ENCODE measurements around the gene NHLH2. TPM values are rescaled to one million over a fixed set of nuclear protein-coding genes. Genes with fewer than 3 reads are reported as not detected.
A peak's percentile ranks its signal among the peaks of the same experiment; 100 is the strongest.

NHLH2 gene
- total and polyA plus RNA-seq, 9 donors = 0.11 to 0.12 TPM; not detected in 7

GRCh38 chr1:115809076-115809475 lies 31.9 kb downstream of the NHLH2 start:
- Histone ChIP-seq H3K9me3 (replicated peaks; ENCODE audit: control insufficient read depth, low read depth, low read length) (no peaks in the 10 kb centered on the region), H3K4me3 (ENCODE audit: low read length) (no peak overlapping the region), H3K27ac (ENCODE audit: low read length) (no peak overlapping the region)

GRCh38 chr1:115807723-115808122 lies 33.2 kb downstream of the NHLH2 start:
- no peaks in the 10 kb centered on the region for H3K27me3 ChIP-seq (ENCODE audit: control insufficient read depth, insufficient read depth, low read length)
- H3K36me3 ChIP-seq (ENCODE audit: control insufficient read depth, insufficient read depth, low read length) = no peaks in the 10 kb centered on the region
- no peak overlapping the region for H3K4me3 ChIP-seq (ENCODE audit: low read length)
- no peaks in the 10 kb centered on the region for H3K9me3 ChIP-seq (replicated peaks; ENCODE audit: control insufficient read depth, low read depth, low read length)
- H3K27ac ChIP-seq (ENCODE audit: low read length) = no peak overlapping the region
- WGBS (ENCODE audit: insufficient coverage) = 0% methylated on average over 1 of the region's 2 CpGs
- DNase-seq = peak; percentile 68
- H3K4me1 ChIP-seq (ENCODE audit: control insufficient read depth, insufficient read depth, low read length) = no peaks in the 10 kb centered on the region

More at GRCh38 chr1:115809076-115809475, 31.9 kb downstream of the NHLH2 start:
- no peak for DNase-seq
- no peaks in the 10 kb centered on the region for H3K4me1 ChIP-seq (ENCODE audit: control insufficient read depth, insufficient read depth, low read length)
- H3K36me3 ChIP-seq (ENCODE audit: control insufficient read depth, insufficient read depth, low read length) = no peaks in the 10 kb centered on the region
- H3K27me3 ChIP-seq (ENCODE audit: control insufficient read depth, insufficient read depth, low read length) = no peaks in the 10 kb centered on the region

- H3K4me1 ChIP-seq (ENCODE audit: control insufficient read depth, insufficient read depth, low read length) = no peaks in the 10 kb centered on the region
- WGBS (ENCODE audit: insufficient coverage) = 71% methylated on average over 1 of the region's 1 CpG
- H3K36me3 ChIP-seq (ENCODE audit: control insufficient read depth, insufficient read depth, low read length) = no peaks in the 10 kb centered on the region
- DNase-seq = no peak
- H3K27me3 ChIP-seq (ENCODE audit: control insufficient read depth, insufficient read depth, low read length) = no peaks in the 10 kb centered on the region
- H3K9me3 ChIP-seq (replicated peaks; ENCODE audit: control insufficient read depth, low read depth, low read length) = no peaks in the 10 kb centered on the region
- no peak overlapping the region for H3K27ac ChIP-seq (ENCODE audit: low read length)
- H3K4me3 ChIP-seq (ENCODE audit: low read length) = no peak overlapping the region
Observed at GRCh38 chr1:115805597-115805996, 35.3 kb downstream of the NHLH2 start.

GRCh38 chr1:115802416-115802815 lies 38.5 kb downstream of the NHLH2 start:
- WGBS (ENCODE audit: insufficient coverage) = 0% methylated on average over 1 of the region's 2 CpGs
- no peak for DNase-seq
- Histone ChIP-seq H3K4me3 (ENCODE audit: low read length) (no peak overlapping the region), H3K36me3 (ENCODE audit: control insufficient read depth, insufficient read depth, low read length) (no peaks in the 10 kb centered on the region), H3K27me3 (ENCODE audit: control insufficient read depth, insufficient read depth, low read length) (no peaks in the 10 kb centered on the region), H3K9me3 (replicated peaks; ENCODE audit: control insufficient read depth, low read depth, low read length) (no peaks in the 10 kb centered on the region), H3K27ac (ENCODE audit: low read length) (no peak overlapping the region), H3K4me1 (ENCODE audit: control insufficient read depth, insufficient read depth, low read length) (no peaks in the 10 kb centered on the region)

- Histone ChIP-seq H3K4me3 (ENCODE audit: low read length) (no peak overlapping the region), H3K4me1 (ENCODE audit: control insufficient read depth, insufficient read depth, low read length) (peaks cover 4% of the 10 kb centered on the region), H3K27me3 (ENCODE audit: control insufficient read depth, insufficient read depth, low read length) (peaks cover 3% of the 10 kb centered on the region), H3K36me3 (ENCODE audit: control insufficient read depth, insufficient read depth, low read length) (no peaks in the 10 kb centered on the region), H3K27ac (ENCODE audit: low read length) (no peak overlapping the region), H3K9me3 (replicated peaks; ENCODE audit: control insufficient read depth, low read depth, low read length) (no peaks in the 10 kb centered on the region)
- DNase-seq = no peak
- 97% methylated on average over 3 of the region's 4 CpGs for WGBS (ENCODE audit: insufficient coverage)
Observed at GRCh38 chr1:115797486-115797885, 43.4 kb downstream of the NHLH2 start.

- H3K9me3 ChIP-seq (replicated peaks; ENCODE audit: control insufficient read depth, low read depth, low read length) = no peaks in the 10 kb centered on the region
- H3K4me1 ChIP-seq (ENCODE audit: control insufficient read depth, insufficient read depth, low read length) = peaks cover 4% of the 10 kb centered on the region
Observed at GRCh38 chr1:115796897-115797296, 44.0 kb downstream of the NHLH2 start.

GRCh38 chr1:115796036-115796435 lies 44.9 kb downstream of the NHLH2 start:
- no peak for DNase-seq
- Histone ChIP-seq H3K4me1 (ENCODE audit: control insufficient read depth, insufficient read depth, low read length) (peaks cover 4% of the 10 kb centered on the region), H3K4me3 (ENCODE audit: low read length) (no peak overlapping the region), H3K27me3 (ENCODE audit: control insufficient read depth, insufficient read depth, low read length) (peaks cover 5% of the 10 kb centered on the region), H3K27ac (ENCODE audit: low read length) (no peak overlapping the region), H3K36me3 (ENCODE audit: control insufficient read depth, insufficient read depth, low read length) (no peaks in the 10 kb centered on the region), H3K9me3 (replicated peaks; ENCODE audit: control insufficient read depth, low read depth, low read length) (no peaks in the 10 kb centered on the region)
- WGBS (ENCODE audit: insufficient coverage) = no CpG with 5 or more reads among the region's 6 CpGs

More at GRCh38 chr1:115796897-115797296, 44.0 kb downstream of the NHLH2 start:
- WGBS (ENCODE audit: insufficient coverage) = no CpG with 5 or more reads among the region's 5 CpGs
- Histone ChIP-seq H3K4me3 (ENCODE audit: low read length) (no peak overlapping the region), H3K36me3 (ENCODE audit: control insufficient read depth, insufficient read depth, low read length) (no peaks in the 10 kb centered on the region), H3K27ac (ENCODE audit: low read length) (no peak overlapping the region), H3K27me3 (ENCODE audit: control insufficient read depth, insufficient read depth, low read length) (peaks cover 3% of the 10 kb centered on the region)
- DNase-seq = no peak

- Histone ChIP-seq H3K36me3 (ENCODE audit: control insufficient read depth, insufficient read depth, low read length) (no peaks in the 10 kb centered on the region), H3K4me3 (ENCODE audit: low read length) (no peak overlapping the region), H3K4me1 (ENCODE audit: control insufficient read depth, insufficient read depth, low read length) (peaks cover 4% of the 10 kb centered on the region), H3K9me3 (replicated peaks; ENCODE audit: control insufficient read depth, low read depth, low read length) (no peaks in the 10 kb centered on the region), H3K27me3 (ENCODE audit: control insufficient read depth, insufficient read depth, low read length) (peaks cover 7% of the 10 kb centered on the region), H3K27ac (ENCODE audit: low read length) (no peak overlapping the region)
- WGBS (ENCODE audit: insufficient coverage) = 60% methylated on average over 2 of the region's 4 CpGs
- DNase-seq = no peak
Observed at GRCh38 chr1:115794976-115795639, 45.8 kb downstream of the NHLH2 start.

GRCh38 chr1:115793162-115793561 lies 47.8 kb downstream of the NHLH2 start:
- peaks cover 4% of the 10 kb centered on the region for H3K4me1 ChIP-seq (ENCODE audit: control insufficient read depth, insufficient read depth, low read length)
- no peak for DNase-seq
- H3K27me3 ChIP-seq (ENCODE audit: control insufficient read depth, insufficient read depth, low read length) = peaks cover 8% of the 10 kb centered on the region
- WGBS (ENCODE audit: insufficient coverage) = 7% methylated on average over 6 of the region's 9 CpGs
- H3K9me3 ChIP-seq (replicated peaks; ENCODE audit: control insufficient read depth, low read depth, low read length) = no peaks in the 10 kb centered on the region
- no peak overlapping the region for H3K27ac ChIP-seq (ENCODE audit: low read length)
- H3K4me3 ChIP-seq (ENCODE audit: low read length) = no peak overlapping the region
- H3K36me3 ChIP-seq (ENCODE audit: control insufficient read depth, insufficient read depth, low read length) = no peaks in the 10 kb centered on the region

- Histone ChIP-seq H3K27me3 (ENCODE audit: control insufficient read depth, insufficient read depth, low read length) (peaks cover 8% of the 10 kb centered on the region), H3K9me3 (replicated peaks; ENCODE audit: control insufficient read depth, low read depth, low read length) (no peaks in the 10 kb centered on the region), H3K4me1 (ENCODE audit: control insufficient read depth, insufficient read depth, low read length) (peaks cover 4% of the 10 kb centered on the region), H3K27ac (ENCODE audit: low read length) (no peak overlapping the region), H3K4me3 (ENCODE audit: low read length) (no peak overlapping the region), H3K36me3 (ENCODE audit: control insufficient read depth, insufficient read depth, low read length) (no peaks in the 10 kb centered on the region)
- no peak for DNase-seq
- no CpG with 5 or more reads among the region's 3 CpGs for WGBS (ENCODE audit: insufficient coverage)
Observed at GRCh38 chr1:115791816-115792215, 49.1 kb downstream of the NHLH2 start.

GRCh38 chr1:115790846-115791245 lies 50.1 kb downstream of the NHLH2 start:
- no peak for DNase-seq
- peaks cover 8% of the 10 kb centered on the region for H3K27me3 ChIP-seq (ENCODE audit: control insufficient read depth, insufficient read depth, low read length)
- H3K4me3 ChIP-seq (ENCODE audit: low read length) = no peak overlapping the region
- H3K27ac ChIP-seq (ENCODE audit: low read length) = no peak overlapping the region
- no peaks in the 10 kb centered on the region for H3K9me3 ChIP-seq (replicated peaks; ENCODE audit: control insufficient read depth, low read depth, low read length)
- peaks cover 4% of the 10 kb centered on the region for H3K4me1 ChIP-seq (ENCODE audit: control insufficient read depth, insufficient read depth, low read length)
- whole genome bisulfite sequencing (ENCODE audit: insufficient coverage) = 52% methylated on average over 3 of the region's 6 CpGs
- no peaks in the 10 kb centered on the region for H3K36me3 ChIP-seq (ENCODE audit: control insufficient read depth, insufficient read depth, low read length)

Measured in muscle of leg (tissue), 11 donors.